Uterus (tissue), 2 donors: Measurements from ENCODE around the gene ITIH1.

ENCODE experiments used
- POLR2A ChIP-seq, 2 donors: fragments of 450-650 bp; IDR thresholded peaks; one replicate each; pipeline ENCODE4 v1.6.1; 2016; ENCODE audit warnings: antibody characterized with exemption in 2 of 2, mild to moderate bottlenecking in 1 of 2, moderate library complexity in 1 of 2
- TF ChIP-seq, protein P1 (sequence below), 4 experiments: fragments of 200-600 bp in 2 of 4; fragments of 450-650 bp in 2 of 4; sonication (generic) in 2 of 4; IDR thresholded peaks; one replicate each; pipeline ENCODE4 v1.5.1; 2016 to 2019; ENCODE audit warnings: antibody characterized with exemption in 4 of 4, mild to moderate bottlenecking in 2 of 4, moderate library complexity in 1 of 4

DNA sequence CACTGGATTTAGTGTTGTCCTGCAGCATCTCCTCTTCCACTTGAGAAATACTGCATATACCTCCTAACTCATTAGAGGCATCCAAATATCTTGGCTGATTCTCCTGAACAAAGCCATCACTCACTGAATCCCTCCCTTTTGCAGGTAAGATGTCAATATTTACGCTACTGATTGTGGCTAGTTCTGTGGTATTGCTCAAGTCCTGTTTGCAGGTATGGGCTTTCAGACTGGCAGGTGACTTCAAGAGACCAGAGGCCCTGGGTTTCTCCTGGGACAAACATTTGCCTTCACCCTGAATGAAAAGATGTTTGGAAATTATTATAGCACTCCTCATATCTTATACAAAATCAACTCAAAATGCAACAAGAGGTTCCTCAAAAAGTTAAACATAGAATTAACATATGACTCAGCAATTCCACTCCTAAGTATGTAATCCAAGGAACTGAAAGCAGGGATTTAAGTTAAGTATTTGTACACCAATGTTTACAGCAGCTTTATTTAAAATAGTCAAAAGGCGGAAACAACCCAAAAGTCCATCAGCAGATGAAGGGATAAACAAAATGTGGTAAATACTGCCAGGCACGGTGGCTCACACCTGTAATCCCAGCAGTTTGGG, 25.2 kb upstream of the ITIH1 start:
- TF ChIP-seq, protein P1, sequence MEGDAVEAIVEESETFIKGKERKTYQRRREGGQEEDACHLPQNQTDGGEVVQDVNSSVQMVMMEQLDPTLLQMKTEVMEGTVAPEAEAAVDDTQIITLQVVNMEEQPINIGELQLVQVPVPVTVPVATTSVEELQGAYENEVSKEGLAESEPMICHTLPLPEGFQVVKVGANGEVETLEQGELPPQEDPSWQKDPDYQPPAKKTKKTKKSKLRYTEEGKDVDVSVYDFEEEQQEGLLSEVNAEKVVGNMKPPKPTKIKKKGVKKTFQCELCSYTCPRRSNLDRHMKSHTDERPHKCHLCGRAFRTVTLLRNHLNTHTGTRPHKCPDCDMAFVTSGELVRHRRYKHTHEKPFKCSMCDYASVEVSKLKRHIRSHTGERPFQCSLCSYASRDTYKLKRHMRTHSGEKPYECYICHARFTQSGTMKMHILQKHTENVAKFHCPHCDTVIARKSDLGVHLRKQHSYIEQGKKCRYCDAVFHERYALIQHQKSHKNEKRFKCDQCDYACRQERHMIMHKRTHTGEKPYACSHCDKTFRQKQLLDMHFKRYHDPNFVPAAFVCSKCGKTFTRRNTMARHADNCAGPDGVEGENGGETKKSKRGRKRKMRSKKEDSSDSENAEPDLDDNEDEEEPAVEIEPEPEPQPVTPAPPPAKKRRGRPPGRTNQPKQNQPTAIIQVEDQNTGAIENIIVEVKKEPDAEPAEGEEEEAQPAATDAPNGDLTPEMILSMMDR (IDR thresholded peaks at IDR 0.05) = no peak
- no peak for TF ChIP-seq POLR2A (IDR thresholded peaks at IDR 0.05)
